ENCODE data around the gene FAM3B.

The FAM3B gene

DNA sequence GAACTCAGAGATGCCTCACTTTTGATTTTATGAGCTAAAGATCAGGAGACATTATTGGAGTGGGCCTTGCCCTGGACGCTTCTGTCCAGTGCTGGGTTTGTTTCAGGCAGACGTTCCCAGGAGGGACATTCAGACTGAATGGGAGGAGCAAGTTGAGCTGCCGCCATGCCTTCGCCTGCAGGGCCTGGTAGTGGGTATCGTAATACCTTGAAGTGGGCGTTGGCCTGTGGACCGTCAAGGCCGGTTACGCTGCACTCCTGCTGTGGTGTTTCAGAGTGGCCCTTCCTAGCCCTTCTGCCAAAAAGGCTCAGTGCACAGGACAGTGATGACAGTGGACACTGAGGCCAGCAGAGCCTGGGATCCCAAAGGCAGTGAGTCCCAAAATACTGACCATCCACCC lies 1.6 kb downstream of the FAM3B start:
- DNase-seq, result no peak

DNA sequence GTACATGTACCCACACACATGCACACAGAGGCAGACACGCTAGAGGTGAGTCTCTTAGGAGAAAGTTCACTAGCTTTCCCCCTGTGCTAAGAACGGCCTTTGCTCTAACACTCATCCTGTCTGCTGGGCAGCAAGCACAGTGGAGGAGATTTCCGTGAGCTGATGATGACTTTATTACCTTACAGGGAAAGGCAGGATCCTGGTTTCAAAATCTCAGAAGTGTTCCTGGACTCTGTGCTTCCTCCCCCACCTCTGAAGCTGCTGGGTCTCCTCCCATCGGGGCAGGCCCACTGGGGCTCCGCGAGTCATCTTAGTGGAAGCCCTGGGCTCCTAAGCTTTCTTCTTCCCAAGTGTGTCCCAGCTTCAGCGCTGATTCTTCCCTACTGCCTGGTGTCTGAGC lies 2.7 kb downstream of the FAM3B start:
- no peak for DNase-seq

DNA sequence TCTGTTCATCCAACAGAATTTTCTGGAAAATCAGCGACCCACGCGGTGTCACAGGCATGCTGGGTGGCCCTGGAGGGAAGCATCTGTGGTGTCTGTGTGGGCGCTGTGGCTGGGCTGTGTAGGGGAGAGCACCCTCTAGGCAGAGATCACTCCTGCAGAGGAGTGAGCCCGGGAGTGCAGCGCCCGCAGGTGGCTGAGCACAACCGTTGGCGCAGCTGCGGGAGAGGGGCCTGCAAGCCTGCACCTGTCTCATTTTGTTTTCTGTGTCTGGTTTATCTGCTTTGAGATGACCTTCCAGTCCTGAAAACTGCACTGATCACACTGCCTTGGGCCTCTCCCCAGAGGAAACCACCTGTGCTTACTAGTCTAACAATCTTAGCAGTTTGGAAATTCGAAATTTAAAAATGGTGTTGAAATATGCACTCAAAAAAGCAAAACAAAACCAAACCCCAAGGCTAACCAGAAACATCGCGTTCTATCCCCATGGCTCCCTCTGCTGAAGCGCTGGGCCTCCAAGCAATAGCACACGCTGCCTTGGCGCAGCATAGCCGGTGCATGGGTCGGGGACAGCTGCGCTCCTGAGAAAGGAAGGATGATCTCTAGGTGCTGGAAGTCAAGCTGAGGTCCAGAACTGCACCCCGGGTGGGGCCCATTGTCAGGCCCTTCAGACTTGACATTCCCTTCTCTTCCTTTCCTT lies 4.8 kb downstream of the FAM3B start:
- no peak for DNase-seq

DNA sequence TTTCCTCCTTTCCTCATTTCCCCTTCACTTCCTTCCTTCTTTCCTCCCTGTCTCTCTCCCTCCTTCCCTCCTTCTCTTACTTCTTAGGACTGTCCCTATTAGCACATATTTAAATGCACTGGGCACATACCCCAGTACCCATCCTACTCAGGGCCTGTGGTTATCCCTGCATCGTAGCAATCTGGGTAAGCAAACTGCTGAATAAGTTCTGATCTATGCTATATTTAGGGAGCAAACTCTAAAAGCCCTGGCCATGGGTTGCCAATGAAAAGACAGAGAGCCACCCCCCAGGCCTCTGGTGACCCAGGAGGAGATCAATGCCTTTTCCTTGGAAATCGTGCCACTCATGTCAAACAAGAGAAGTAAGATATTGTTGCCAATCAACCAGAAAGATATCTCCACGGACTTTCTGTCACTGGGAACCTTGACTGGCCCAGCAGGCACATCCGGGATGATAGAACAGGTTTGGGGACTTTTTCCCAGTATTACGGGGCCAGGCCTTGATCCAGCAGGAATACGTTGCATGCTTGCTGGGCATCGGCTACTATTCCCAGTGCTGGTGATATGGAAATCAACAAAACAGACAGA lies 5.4 kb downstream of the FAM3B start:
- DNase-seq, result no peak

DNA sequence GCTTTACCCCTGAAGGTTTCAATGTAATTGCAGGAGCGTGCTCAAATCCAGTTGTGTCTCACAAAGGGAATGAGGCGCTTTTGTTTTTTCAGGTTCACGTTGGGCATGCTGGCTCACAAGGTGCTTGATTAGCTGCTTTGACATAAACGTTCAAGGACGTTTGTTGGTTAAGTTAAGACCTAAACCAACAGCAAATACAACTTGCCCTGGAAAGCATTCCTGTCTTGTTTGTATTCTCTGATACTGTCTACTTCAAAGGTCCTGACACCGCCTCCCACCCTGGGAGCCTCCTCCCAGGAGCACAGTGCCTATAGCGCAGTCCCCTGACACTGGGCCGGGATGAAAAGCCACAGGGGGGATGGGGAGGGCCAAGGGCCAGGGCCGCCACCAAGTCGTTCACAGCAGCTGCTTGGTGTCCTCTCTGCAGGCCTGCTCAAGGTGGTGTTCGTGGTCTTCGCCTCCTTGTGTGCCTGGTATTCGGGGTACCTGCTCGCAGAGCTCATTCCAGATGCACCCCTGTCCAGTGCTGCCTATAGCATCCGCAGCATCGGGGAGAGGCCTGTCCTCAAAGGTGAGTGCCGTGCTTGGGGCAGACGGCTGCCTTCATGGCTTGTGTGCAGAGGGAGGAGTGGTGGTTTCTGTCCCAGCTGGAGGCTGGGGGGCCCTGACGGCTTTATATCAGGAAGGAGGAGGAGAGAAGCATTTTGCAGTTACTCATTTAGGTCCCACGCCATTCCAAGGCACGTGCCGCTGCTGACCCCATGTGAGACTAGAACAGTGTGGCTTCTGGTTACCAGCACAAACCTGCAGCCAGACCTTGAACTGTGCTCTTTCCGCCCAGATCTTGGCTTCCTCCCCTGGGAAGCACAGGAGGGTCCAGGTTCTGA lies 6.1 kb downstream of the FAM3B start:
- DNase-seq, result no peak

DNA sequence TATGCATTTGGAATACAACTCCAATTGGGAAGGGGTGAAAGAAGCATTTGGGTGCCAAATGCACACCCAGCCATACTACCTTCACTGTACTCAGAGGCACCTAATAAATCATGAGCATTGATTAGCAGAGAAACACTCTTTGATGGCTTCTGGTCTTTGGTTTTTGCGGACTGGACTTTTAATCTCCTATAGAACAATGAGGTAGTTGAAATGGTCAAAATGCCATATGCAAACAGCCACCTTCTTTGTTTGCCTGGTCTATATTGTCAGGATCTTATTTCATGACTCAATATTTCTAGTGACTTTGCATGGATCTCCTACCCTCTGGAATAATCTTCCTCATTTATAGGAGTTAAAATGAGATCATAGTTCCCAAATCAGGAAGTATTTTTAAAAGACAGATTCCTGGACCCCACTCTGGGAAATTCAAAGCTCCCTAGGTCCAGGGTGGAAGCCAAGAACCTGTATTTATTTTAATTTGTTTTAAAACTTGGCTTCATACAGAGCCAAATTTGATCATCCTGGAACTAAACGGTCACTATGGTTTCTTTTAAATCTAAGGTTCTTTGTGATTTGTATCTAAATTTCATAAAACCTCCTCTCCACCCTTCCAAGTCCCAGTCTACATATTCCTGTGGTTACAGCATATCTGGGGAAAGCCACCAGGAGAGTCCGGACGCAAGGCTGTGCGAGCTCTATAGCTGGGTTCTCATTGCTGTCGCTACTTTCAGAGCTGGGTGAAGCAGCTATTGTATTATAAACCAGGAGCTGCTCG lies 8.7 kb downstream of the FAM3B start:
- DNase-seq, result no peak

DNA sequence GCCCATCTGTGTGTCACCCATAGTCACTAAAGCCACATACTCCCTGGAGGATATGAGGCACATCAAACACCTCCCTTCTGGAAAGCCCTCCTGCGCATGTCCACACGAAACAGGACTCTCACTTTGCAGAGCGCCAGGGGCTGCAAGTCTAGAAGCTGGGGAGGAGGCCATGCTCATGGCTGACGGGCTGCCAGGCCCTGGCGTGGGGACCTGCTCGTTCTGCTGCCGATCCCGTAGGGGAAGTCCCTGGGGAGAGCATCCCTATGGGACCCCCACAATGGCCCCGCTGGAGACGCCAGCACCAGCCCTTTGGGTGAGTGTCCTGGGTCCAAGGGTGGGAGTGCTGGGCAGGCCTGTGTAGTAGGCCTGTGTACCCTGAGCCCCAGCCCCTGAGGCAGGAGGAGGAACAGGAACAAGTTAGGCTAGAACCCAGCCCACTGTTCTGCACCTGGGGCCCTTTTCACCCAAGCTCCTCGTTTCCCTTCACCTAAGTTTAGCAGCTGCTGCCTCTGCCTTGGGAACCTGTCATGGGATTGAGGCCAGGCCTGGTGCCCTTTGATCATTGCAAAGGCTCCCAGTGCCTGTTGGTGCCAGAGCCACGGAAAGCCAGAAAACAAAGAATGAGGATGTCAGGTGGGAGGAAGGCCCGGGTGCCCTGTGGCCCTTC lies 9.9 kb downstream of the FAM3B start:
- no peak for DNase-seq

DNA sequence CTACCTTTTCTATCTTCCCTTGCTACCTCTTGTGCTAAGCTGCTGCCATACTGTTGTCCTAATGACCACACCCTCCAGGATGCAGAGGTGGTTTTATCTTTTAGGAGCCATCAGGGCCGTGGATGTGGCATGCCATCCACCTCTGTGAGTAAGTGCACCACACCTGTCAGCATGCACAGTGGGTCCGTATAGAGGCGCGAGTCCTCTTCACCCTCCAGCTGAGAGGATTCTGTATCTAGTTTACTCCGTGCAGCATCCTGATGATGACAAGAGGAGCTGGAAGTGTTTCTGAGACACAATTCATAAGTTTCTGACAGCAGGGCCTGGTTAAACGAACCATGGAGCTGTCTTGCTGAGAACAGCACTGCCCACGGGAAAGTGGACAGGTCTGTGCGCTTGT lies 11.2 kb downstream of the FAM3B start:
- no peak for DNase-seq

DNA sequence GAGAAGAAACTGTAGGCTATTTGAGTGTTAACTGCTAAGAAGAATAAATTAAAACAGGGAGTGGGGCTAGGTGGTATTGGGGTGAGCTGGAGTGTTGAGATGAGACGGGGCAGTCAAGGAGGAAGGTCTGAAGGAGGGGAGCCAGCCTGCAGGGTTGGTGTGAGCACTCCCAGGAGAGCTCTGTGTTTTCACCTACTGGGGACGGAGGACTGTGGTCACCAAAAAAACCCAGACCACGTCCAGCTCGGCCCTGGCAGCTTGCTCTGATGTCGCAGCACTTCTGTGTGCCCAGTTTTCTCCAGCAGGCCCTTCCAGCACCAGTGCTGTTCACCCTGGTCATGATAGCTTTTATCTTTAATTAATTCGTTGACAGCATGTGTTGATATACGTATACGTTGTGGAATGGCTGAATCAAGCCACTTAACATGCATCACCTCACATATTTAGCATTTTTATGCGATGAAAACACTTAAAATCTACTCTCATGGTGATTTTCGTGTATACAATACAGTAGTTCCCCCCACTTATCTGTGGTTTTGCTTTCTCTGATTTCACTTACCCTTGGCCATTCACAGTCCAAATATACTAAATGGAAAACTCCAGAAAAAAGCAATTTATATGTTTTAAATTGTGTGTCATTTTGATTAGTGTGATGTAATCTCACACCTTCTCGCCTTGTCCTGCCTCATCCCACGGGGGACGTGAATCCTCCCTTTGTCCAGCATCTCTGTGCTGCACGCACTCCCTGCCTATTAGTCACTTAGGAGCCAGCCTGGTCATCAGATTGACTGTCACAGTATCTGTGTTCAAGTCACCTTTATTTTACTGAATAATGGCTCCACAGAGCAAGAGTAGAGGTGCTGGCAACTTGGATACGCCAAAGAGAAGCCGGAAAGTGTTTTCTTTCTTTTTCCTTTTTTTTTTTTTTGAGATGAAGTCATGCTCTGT lies 12.3 kb downstream of the FAM3B start:
- DNase-seq, result no peak

DNA sequence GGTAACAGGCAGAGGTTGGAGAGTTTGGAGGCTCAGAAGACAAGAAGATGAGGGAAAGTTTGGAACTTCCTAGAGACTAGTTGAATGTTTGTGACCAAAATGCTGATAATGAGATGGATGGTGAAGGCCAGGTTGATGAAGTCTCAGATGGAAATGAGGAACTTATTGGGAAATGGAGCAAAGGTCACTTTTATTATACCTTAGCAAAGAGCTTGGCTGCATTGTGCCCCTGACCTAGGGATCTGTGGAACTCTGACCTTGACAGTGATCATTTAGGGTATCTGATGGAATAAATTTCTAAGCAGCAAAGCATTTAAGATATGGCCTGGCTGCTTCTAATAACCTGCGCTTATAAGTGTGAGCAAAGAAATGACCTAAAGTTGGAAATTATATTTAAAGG lies 17.2 kb downstream of the FAM3B start:
- DNase-seq, result no peak

DNA sequence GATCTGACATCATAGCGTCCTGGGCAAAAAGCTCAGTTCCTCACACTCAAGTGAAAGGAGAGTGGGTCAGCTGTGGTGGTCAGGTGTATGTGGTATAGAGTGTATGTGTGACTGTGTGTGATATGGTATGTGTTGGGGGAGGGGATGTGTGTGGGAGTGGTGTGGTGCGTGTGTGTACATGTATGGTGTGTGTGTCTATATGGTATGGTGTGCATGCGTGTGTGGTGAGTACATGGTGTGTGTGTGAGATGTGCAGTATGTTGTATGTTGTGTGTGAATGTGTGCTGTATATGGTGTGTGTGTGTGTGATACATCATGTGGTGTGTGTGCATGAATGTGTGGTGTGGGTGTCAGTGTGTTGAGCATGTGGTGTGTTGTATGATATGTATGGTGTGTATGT lies 20.9 kb downstream of the FAM3B start:
- DNase-seq, result no peak

DNA sequence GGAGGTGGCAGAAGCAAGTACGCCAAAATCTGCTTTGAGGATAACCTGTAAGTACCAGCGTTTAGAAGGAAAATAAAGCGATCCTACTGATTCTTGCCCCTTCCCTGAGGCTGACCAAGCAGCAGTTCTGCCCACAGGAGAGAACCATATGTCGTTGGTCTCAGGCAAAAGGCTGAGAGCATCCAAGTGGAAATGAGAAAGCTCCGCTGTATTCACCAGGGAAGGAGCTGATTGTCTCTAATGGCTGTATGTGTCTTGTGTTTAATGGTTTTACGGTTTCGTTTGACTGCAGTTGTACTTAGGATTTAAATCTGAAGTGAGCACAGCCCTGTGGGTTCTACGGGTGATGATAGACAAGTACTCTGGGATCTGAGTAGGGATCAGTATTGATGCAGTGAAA lies 21.9 kb downstream of the FAM3B start:
- no peak for DNase-seq

DNA sequence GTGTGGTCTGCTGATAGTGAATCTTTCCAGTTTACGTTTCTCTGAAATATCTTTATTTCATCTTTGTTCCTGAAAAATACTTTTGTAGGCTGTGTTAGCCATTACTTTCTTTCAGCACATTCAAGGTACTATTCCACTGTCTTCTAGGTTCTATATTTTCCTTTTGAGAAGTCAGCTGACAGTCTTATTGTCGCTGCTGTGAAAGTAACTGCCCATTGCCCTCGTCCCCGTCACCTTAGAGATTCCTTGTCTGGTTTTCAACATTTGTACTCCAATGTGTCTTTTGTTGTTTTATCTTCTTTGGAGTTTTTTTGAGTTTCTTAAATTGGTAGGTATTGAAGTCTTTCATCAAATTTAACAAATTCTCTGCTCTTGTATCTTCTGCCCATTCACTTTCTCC lies 25.4 kb downstream of the FAM3B start:
- no peak for DNase-seq

DNA sequence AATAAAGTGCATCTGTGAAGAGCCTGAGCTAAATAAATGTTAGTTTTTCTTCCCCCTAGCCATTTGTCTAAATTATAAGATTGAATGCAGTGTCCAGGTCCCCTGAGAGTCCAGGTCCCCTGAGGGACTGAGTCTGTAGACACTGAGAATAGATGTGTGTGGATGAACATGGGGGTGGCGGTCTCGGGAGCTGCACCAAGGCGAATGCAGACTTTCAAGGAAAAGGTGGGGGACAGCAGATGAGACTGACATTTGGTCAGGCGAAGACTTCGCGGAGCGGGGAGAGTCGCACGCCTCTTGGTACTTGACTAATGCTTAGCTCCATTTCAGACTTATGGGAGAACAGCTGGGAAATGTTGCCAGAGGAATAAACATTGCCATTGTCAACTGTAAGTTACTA lies 27.5 kb downstream of the FAM3B start:
- no peak for DNase-seq

DNA sequence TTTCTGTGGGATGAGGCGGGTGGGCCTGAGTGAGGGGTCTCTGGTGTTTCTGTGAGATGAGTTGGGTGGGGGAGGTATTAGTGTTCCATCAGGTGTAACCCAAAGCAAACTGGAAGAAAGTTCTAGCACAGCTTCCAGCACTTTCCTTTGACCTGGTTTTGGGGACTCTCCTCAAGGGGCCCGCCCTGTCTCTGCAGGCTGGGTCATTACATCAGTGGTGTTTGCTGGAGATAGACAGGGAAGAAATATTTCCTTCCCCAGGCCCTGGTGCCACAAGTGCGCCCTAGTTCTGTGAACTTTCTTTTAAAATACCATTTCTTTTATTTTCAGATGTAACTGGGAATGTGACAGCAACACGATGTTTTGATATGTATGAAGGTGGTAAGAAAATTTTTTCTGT lies 28.8 kb downstream of the FAM3B start:
- DNase-seq, result no peak

DNA sequence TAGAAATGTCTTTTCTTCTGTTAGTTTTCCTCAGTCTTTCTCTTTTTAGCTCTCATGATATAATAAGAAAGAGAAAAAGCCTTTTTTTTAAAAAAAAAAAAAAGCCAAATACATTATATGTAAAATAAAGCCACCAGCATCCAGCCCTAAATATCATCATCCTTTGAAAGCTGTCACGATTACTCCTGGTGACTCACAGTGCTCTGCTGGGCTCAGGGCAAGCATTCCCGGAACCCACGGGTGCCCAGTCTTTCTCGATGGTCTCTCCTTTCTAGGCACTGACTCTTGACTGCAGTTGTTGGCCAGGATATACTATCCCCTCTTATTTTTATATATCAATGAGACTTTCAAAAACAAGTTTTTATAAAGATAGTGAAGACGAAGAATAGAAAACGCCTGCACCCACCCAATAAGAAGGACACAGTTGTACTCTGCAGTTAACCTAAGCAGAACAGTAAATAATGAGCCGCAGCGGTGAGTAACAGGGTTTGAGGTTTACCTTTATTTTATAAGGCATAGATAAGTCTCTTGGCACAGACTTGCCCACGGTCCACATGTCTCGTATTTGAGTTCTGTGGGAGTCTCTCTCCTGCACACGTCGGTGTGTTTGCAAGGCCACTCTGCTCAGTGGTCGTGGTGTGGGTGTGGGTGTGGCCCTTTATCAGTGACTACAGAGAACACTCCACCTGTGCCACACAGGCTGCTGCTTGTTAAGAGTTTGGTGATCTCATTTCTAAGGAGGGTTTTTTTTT lies 29.5 kb downstream of the FAM3B start:
- no peak for DNase-seq

DNA sequence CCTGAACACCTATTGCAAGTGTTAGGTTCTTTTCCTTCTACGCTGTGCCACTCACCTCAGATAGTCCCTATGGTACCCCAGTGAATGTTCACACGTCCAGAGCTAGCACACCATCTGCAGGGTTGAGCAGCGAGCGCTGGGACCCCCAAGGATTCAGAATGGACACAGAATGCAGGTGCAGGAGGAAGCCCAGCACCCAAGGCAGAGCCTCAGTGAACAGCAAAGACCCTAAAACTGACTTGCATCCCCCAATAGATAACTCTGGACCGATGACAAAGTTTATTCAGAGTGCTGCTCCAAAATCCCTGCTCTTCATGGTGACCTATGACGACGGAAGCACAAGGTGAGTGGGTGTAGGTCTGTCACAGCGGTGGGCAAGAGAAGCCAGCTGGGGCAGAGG lies 30.2 kb downstream of the FAM3B start:
- DNase-seq, result no peak

DNA sequence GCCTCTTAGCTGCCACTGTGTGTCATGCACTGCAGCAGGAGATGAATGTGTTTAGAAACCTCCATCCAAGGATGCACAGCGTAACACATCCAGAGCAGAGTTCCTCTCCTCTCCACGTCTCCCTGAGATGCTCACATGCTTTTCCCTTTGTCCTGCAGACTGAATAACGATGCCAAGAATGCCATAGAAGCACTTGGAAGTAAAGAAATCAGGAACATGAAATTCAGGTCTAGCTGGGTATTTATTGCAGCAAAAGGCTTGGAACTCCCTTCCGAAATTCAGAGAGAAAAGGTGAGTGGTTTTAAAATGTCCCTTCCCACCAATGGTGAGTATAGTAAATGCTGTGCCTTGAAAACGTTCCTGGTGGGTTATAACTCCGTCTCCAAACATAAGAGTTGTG lies 31.8 kb downstream of the FAM3B start:
- no peak for DNase-seq

DNA sequence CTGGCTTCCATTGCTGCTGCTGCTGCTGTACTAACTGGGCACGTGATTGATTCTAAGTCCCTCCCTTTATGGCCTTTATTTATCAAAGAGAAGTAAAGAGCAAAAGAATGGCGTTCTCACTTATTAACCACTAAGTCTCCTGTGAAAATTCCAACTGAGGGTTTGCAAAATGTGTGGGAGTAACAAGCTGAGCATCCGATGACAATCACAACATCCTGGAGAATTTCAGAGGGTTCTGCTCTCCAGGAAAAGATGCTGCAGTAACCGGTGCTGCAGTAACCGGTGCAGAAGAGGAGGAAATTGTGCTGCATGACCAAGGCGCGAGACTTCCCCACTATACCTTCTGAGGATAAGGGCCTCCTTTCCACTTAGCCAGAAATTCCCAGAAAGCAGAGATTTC lies 32.5 kb downstream of the FAM3B start:
- no peak for DNase-seq

Data from amygdala (tissue), 56 donors.